GM12878 (cell line): ENCODE results near the gene MAST1. TPM values are rescaled to one million over a fixed set of nuclear protein-coding genes. Genes with fewer than 3 reads are reported as not detected.

Experiments used
- ASH2L ChIP-seq: fragments of 300-600, 200-600 bp; sonication (generic); IDR thresholded peaks from 2 replicates; pipeline ENCODE4 v1.6.1; 2017; ENCODE audit warnings: low read depth, mild to moderate bottlenecking, borderline replicate concordance
- EGR1 ChIP-seq, 2 experiments: IDR thresholded peaks; 1 replicate in 1 of 2; 2 replicates in 1 of 2; pipeline ENCODE4 v1.6.1; 2011 to 2012; ENCODE audit warnings: low read depth in 2 of 2, low read length in 2 of 2, borderline replicate concordance in 1 of 2, mild to moderate bottlenecking in 1 of 2, moderate library complexity in 1 of 2
- GABPA ChIP-seq: IDR thresholded peaks from 2 replicates; pipeline ENCODE4 v1.6.1; 2014; ENCODE audit warnings: antibody characterized with exemption, low read depth, mild to moderate bottlenecking, inconsistent platforms
- POLR2AphosphoS5 ChIP-seq: IDR thresholded peaks from 2 replicates; pipeline ENCODE4 v1.6.1; 2011; ENCODE audit warnings: mild to moderate bottlenecking, low read length, inconsistent platforms
- ZBTB11 ChIP-seq: fragments of 450-650 bp; formaldehyde crosslinking; IDR thresholded peaks from 2 replicates; pipeline ENCODE4 v1.5.0; 2022; ENCODE audit warnings: mild to moderate bottlenecking, missing genetic modification characterization
- polyA plus RNA-seq, 11 experiments: library from polyadenylated mRNA; depleted of rRNA in 4 of 11; unstranded in 6 of 11; stranded (reverse) in 5 of 11; fragments of >200 nt; fragmentation: Nextera tagmentation in 4 of 11; fragmentation: Illumina TruSeq in 1 of 11; extraction: Ambion mirVana in 4 of 11; extraction: Trizol in 1 of 11; gene quantifications; 1 replicate in 1 of 11; 2 replicates in 10 of 11; pipeline versions ENCODE4 v1.2.1 to v1.2.3, GENCODE V29; 2011 to 2016; ENCODE audit warnings: inconsistent platforms in 2 of 11, missing spikeins in 2 of 11, low read depth in 1 of 11
- total RNA-seq, 4 experiments: library from RNA; depleted of rRNA in 3 of 4; stranded (reverse); fragments of >200 nt in 3 of 4; fragmentation: Illumina TruSeq in 1 of 4; extraction: Trizol in 1 of 4; gene quantifications; 2 replicates each; pipeline versions ENCODE4 v1.2.1 to v1.2.3, GENCODE V29; 2013 to 2021
- TF ChIP-seq, protein P1 (sequence below): fragments of 150-350 bp; IDR thresholded peaks from 2 replicates; pipeline ENCODE4 v1.6.1; 2014; ENCODE audit warnings: mild to moderate bottlenecking, low read depth, low read length
- TF ChIP-seq, protein P2 (sequence below): IDR thresholded peaks from 2 replicates; pipeline ENCODE4 v1.6.1; 2011; ENCODE audit warnings: borderline replicate concordance, low read depth, mild to moderate bottlenecking, moderate library complexity, low read length; ENCODE audit not compliant: insufficient read depth, poor library complexity, severe bottlenecking

Gene MAST1
- total and polyA plus RNA-seq, 10 of the 15 experiments (the other 5 are each of a cell fraction or from before 2014, with no cell fraction given): 0.08 to 0.79 (median 0.44) TPM; not detected in 1

DNA sequence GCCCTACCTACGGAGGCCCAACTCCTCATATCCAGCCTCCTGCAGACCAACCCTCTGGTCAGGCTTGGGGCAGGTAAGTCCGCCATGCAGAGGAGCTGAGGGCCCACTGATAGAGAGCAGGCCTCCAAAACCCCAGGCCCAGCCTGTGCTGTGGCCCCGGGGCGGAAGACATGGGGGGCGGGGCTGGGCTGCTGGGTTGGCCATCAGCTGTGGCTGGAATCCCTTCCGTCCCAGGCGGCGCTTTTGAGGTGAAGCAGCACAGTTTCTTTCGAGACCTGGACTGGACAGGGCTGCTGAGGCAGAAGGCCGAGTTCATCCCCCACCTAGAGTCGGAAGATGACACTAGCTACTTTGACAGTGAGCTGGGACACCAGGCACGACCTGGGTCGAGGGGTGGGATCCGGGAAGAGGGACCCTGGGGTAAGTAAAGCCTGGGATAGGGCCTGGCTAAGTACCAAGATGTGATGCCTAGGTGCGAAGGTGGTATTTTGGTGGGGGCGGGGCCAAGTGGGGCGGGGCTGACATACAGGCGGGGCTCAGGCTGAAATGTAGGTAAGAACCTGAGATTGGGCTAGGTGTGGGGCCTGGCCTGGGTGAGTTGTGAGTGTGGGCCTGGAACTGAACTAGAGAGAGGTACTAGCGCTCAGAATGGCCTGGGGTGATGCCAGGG, 27.6 kb downstream of the MAST1 start (continued):
- TF ChIP-seq ZBTB11: no peak
- TF ChIP-seq POLR2AphosphoS5: no peak
- TF ChIP-seq GABPA: no peak
- TF ChIP-seq, protein P1, sequence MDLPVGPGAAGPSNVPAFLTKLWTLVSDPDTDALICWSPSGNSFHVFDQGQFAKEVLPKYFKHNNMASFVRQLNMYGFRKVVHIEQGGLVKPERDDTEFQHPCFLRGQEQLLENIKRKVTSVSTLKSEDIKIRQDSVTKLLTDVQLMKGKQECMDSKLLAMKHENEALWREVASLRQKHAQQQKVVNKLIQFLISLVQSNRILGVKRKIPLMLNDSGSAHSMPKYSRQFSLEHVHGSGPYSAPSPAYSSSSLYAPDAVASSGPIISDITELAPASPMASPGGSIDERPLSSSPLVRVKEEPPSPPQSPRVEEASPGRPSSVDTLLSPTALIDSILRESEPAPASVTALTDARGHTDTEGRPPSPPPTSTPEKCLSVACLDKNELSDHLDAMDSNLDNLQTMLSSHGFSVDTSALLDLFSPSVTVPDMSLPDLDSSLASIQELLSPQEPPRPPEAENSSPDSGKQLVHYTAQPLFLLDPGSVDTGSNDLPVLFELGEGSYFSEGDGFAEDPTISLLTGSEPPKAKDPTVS: no peak
- no peak for TF ChIP-seq EGR1 (IDR thresholded peaks at IDR 0.05; ENCODE audit: borderline replicate concordance in 1 of 2, low read depth in 2 of 2, low read length in 2 of 2)
- TF ChIP-seq ASH2L: no peak
- TF ChIP-seq, protein P2, sequence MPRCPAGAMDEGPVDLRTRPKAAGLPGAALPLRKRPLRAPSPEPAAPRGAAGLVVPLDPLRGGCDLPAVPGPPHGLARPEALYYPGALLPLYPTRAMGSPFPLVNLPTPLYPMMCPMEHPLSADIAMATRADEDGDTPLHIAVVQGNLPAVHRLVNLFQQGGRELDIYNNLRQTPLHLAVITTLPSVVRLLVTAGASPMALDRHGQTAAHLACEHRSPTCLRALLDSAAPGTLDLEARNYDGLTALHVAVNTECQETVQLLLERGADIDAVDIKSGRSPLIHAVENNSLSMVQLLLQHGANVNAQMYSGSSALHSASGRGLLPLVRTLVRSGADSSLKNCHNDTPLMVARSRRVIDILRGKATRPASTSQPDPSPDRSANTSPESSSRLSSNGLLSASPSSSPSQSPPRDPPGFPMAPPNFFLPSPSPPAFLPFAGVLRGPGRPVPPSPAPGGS: no peak
- TF ChIP-seq, all 136 proteins: peak for 0
